Stomach (tissue), 9 donors: Measurements from ENCODE around the gene LNX1. TPM values are rescaled to one million over a fixed set of nuclear protein-coding genes. Genes with fewer than 3 reads are reported as not detected.
A peak's percentile ranks its signal among the peaks of the same experiment; 100 is the strongest.

Experiments used
- DNase-seq, 2 donors: peaks; one replicate each; pipeline versions ENCODE4 v3.0.0 to v3.0.0-alpha.2; 2013 to 2019
- H3K27ac ChIP-seq, 5 donors: fragments of 200-600 bp in 4 of 5; sonication (generic) in 4 of 5; one replicate each; pipeline ENCODE4 v1.5.1; 2013 to 2019; ENCODE audit warnings: mild to moderate bottlenecking in 1 of 5, moderate library complexity in 1 of 5
- H3K27me3 ChIP-seq, 3 donors: fragments of 200-600 bp; sonication (generic); one replicate each; pipeline ENCODE4 v1.5.1; 2017 to 2019; ENCODE audit warnings: mixed run types in 1 of 3
- H3K36me3 ChIP-seq, 4 donors: fragments of 200-600 bp; sonication (generic); 1 replicate in 3 of 4; 2 replicates in 1 of 4; pipeline ENCODE4 v1.5.1; 2016 to 2019
- H3K4me1 ChIP-seq, 4 donors: fragments of 200-600 bp; sonication (generic); one replicate each; pipeline ENCODE4 v1.5.1; 2016 to 2019
- H3K4me3 ChIP-seq, 4 donors: fragments of 200-600 bp; sonication (generic) in 3 of 4; one replicate each; pipeline ENCODE4 v1.5.1; 2016 to 2019; ENCODE audit warnings: mild to moderate bottlenecking in 1 of 4
- H3K9me3 ChIP-seq, 4 donors: fragments of 200-600 bp; sonication (generic); one replicate each; pipeline ENCODE4 v1.5.1; 2016 to 2019
- CTCF ChIP-seq, 7 experiments: fragments of 450-650 bp in 4 of 7; fragments of 200-600 bp in 3 of 7; sonication (generic) in 3 of 7; IDR thresholded peaks; one replicate each; pipeline ENCODE4 v1.5.1; 2016 to 2019; ENCODE audit warnings: antibody characterized with exemption in 7 of 7, control low read depth in 2 of 7, mild to moderate bottlenecking in 1 of 7
- EP300 ChIP-seq: sonication (generic); formaldehyde crosslinking; IDR thresholded peaks from one replicate; pipeline ENCODE4 v1.6.1; 2017; ENCODE audit warnings: antibody characterized with exemption
- POLR2A ChIP-seq, 4 donors: fragments of 450-650 bp; IDR thresholded peaks; one replicate each; pipeline ENCODE4 v1.6.1; 2016; ENCODE audit warnings: antibody characterized with exemption in 4 of 4, control low read depth in 2 of 4, mild to moderate bottlenecking in 1 of 4, moderate library complexity in 1 of 4
- POLR2AphosphoS5 ChIP-seq, 3 donors: sonication (generic); formaldehyde crosslinking; IDR thresholded peaks; one replicate each; pipeline ENCODE4 v1.6.1; 2016; ENCODE audit warnings: antibody characterized with exemption in 3 of 3
- WGBS, 5 donors: extraction: QIAGEN DNeasy Blood & Tissue Kit in 3 of 5; methylation state at CpG; one replicate each; pipeline versions ENCODE4 v1.1.5 to v1.1.7; 2013 to 2018; 5-methylcytosine and 5-hydroxymethylcytosine counted together
- intact Hi-C: fragments of 100-400 bp; cut with DNase I; formaldehyde crosslinking; loops from one replicate; pipeline ENCODE4 v1.15.1; 2023; ENCODE audit warnings: low total_unique reads
- polyA plus RNA-seq, 3 donors: library from polyadenylated mRNA; stranded (reverse); fragments of 200-250 nt; gene quantifications; one replicate each; pipeline ENCODE4 v1.2.3, GENCODE V29; 2013
- total RNA-seq, 5 donors: library from RNA; depleted of rRNA; stranded (reverse); fragments of >200 nt; gene quantifications; one replicate each; pipeline versions ENCODE4 v1.1.0 to v1.2.3, GENCODE V29; 2014 to 2016
- donor health status: healthy with polysubstance abuse.
- donor health status: Bipolar disorder and iron deficiency.
- donor health status: healthy.

The LNX1 gene
- total and polyA plus RNA-seq, 8 donors: 5.4 to 30.9 (median 11.6) TPM

GRCh38 chr4:53494851-53495250, 96.4 kb downstream of the LNX1 start:
- Histone ChIP-seq H3K27ac (no peak overlapping the region), H3K36me3 (peaks cover 0 to 21% (median 8%) of the 10 kb centered on the region in 4 donors), H3K4me3 (no peak overlapping the region), H3K4me1 (peaks cover 0 to 40% (median 17%) of the 10 kb centered on the region in 4 donors), H3K9me3 (no peaks in the 10 kb centered on the region), H3K27me3 (no peaks in the 10 kb centered on the region)
- no peak for DNase-seq
- TF ChIP-seq CTCF (IDR thresholded peaks at IDR 0.05) (no peak), POLR2AphosphoS5 (IDR thresholded peaks at IDR 0.05) (no peak), POLR2A (IDR thresholded peaks at IDR 0.05) (no peak), EP300 (no peak)
- intact Hi-C loops: no loop called here
- 91 to 97% (median 93%) methylated on average over 6 of the region's 6 CpGs for WGBS, 5 donors

GRCh38 chr4:53490965-53491622, 100.2 kb downstream of the LNX1 start:
- H3K4me3 ChIP-seq: no peak overlapping the region
- H3K27me3 ChIP-seq: no peaks in the 10 kb centered on the region
- H3K27ac ChIP-seq: peak overlapping the region; percentile 3 to 60 (median 42)
- H3K9me3 ChIP-seq: no peaks in the 10 kb centered on the region
- peaks cover 0 to 19% (median 8%) of the 10 kb centered on the region in 4 donors for H3K4me1 ChIP-seq
- WGBS, 5 donors: 15 to 31% (median 25%) methylated on average over 3 of the region's 3 CpGs
- intact Hi-C loops: no loop called here
- TF ChIP-seq EP300 (no peak), POLR2AphosphoS5 (IDR thresholded peaks at IDR 0.05) (peak in 2 of 3 donors; percentile 4 to 26), CTCF (IDR thresholded peaks at IDR 0.05) (peak in 5 of 7 experiments; percentile 40 to 63 (median 49)), POLR2A (IDR thresholded peaks at IDR 0.05) (no peak)
- H3K36me3 ChIP-seq: peaks cover 0 to 18% (median 6%) of the 10 kb centered on the region in 4 donors
- DNase-seq: peak; percentile 38 to 73

- Histone ChIP-seq H3K4me1 (peaks cover 0 to 24% (median 8%) of the 10 kb centered on the region in 4 donors), H3K27ac (peak overlapping the region in 4 of 5 donors; percentile 3 to 60 (median 40)), H3K27me3 (no peaks in the 10 kb centered on the region), H3K4me3 (no peak overlapping the region), H3K36me3 (peaks cover 0 to 10% (median 1%) of the 10 kb centered on the region in 4 donors), H3K9me3 (no peaks in the 10 kb centered on the region)
- TF ChIP-seq POLR2AphosphoS5 (IDR thresholded peaks at IDR 0.05) (no peak), EP300 (no peak), CTCF (IDR thresholded peaks at IDR 0.05) (no peak)
- DNase-seq: peak in 1 of 2 donors; percentile 29
- 54 to 74% (median 72%) methylated on average over 6 of the region's 6 CpGs for WGBS, 5 donors
- intact Hi-C loops: no loop called here
These were observed 100.9 kb downstream of the LNX1 start for GRCh38 chr4:53490161-53490956.

GRCh38 chr4:53489279-53489889, 101.9 kb downstream of the LNX1 start:
- Histone ChIP-seq H3K4me3 (no peak overlapping the region), H3K27ac (peak overlapping the region in 2 of 5 donors; percentile 24 to 60), H3K36me3 (peaks cover 0 to under 1% (median 0%) of the 10 kb centered on the region in 4 donors), H3K4me1 (peaks cover 0 to 24% (median 8%) of the 10 kb centered on the region in 4 donors), H3K27me3 (no peaks in the 10 kb centered on the region), H3K9me3 (no peaks in the 10 kb centered on the region)
- no peak for DNase-seq
- intact Hi-C loops: no loop called here
- TF ChIP-seq POLR2AphosphoS5 (IDR thresholded peaks at IDR 0.05) (no peak), EP300 (no peak), CTCF (IDR thresholded peaks at IDR 0.05) (no peak), POLR2A (IDR thresholded peaks at IDR 0.05) (no peak)
